K562 (cell line): ENCODE measurements around the gene CCR7.

Experiments
- BACH1 ChIP-seq: fragments of 200-800 bp; sonication (Bioruptor generic); IDR thresholded peaks from 2 replicates; pipeline ENCODE4 v1.6.1; 2016; ENCODE audit warnings: missing genetic modification characterization, missing compliant biosample characterization
- KAT8 ChIP-seq: fragments of 450-650 bp; IDR thresholded peaks from 2 replicates; pipeline ENCODE4 v1.6.1; 2016; ENCODE audit warnings: low read depth, mild to moderate bottlenecking
- LARP7 ChIP-seq: fragments of 450-650 bp; IDR thresholded peaks from 2 replicates; pipeline ENCODE4 v1.6.1; 2016
- MNT ChIP-seq, 2 experiments: fragments of 450-650 bp; conservative IDR thresholded peaks; 2 replicates each; pipeline ENCODE4 v1.6.1; 2017; ENCODE audit warnings: mild to moderate bottlenecking in 2 of 2, moderate library complexity in 2 of 2
- NFE2L1 ChIP-seq: fragments of 450-650 bp; IDR thresholded peaks from 2 replicates; pipeline ENCODE4 v1.6.1; 2016; ENCODE audit warnings: missing genetic modification characterization, low read depth, mild to moderate bottlenecking, missing compliant biosample characterization, moderate library complexity, borderline replicate concordance
- PATZ1 ChIP-seq: fragments of 250-450 bp; sonication (Bioruptor Pico); IDR thresholded peaks from 2 replicates; pipeline ENCODE4 v1.5.0; 2020; ENCODE audit warnings: mild to moderate bottlenecking, borderline replicate concordance
- ZBTB1 ChIP-seq: sonication (generic); formaldehyde crosslinking; IDR thresholded peaks from 2 replicates; pipeline ENCODE4 v1.8.1; 2023; ENCODE audit warnings: missing genetic modification reagents, low read depth, mild to moderate bottlenecking, borderline replicate concordance
- ZBTB7A ChIP-seq: IDR thresholded peaks from 2 replicates; pipeline ENCODE4 v1.6.1; 2011; ENCODE audit warnings: low read depth, mild to moderate bottlenecking, low read length, moderate library complexity, borderline replicate concordance; ENCODE audit not compliant: control insufficient read depth
- ZC3H11A ChIP-seq: IDR thresholded peaks from 2 replicates; pipeline ENCODE4 v1.6.1; 2012; ENCODE audit warnings: low read depth, low read length, improper control_type of control experiment

DNA sequence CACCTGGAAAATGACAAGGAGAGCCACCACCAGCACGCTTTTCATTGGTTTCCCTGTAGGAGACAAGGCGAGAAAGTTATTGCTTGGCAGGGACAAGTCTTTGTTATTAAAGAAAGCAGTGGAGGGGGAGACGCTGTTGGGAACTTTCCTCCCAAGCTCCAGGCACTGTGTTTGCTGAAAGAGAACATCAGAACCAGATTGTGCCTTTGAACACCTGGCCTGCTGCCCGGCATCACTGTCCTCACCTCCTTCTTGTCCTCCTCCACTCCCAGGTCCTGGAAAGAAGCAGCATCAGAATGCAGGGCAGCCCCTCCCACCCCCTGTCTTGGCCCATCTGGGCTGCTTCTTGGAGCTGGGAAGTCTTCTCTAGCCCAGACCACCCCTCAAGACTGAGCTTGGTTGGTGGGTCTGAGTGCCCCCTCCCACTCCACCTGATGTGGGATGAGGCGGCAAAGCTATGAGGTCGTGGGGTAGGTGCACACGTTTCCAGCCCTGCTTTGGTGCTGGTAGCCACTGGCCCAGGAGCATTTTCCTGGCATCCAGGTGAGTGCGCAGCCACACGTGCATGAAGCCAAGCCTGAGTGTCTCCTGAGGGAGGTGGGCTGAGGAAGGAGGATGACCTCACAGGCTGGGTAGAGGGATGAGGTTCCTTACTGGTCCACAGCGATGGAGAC, 6.2 kb downstream of the CCR7 start:
- TF ChIP-seq ZBTB1 (CRISPR knock-in tag) (no peak), ZBTB7A (no peak), KAT8 (no peak), PATZ1 (no peak), ZC3H11A (no peak), MNT (conservative IDR thresholded peaks at IDR 0.05) (no peak), LARP7 (no peak), BACH1 (tag) (no peak), NFE2L1 (tag) (no peak)
